Transverse colon (tissue), 4 donors: ENCODE data around the gene TNFRSF17. TPM values are rescaled to one million over a fixed set of nuclear protein-coding genes. Genes with fewer than 3 reads are reported as not detected.

ENCODE experiments used
- DNase-seq: peaks from one replicate; pipeline ENCODE4 v3.0.0-alpha.2; 2019
- H3K27ac ChIP-seq, 4 donors: fragments of 200-600 bp; sonication (generic); 2 replicates each; pipeline ENCODE4 v1.5.1; 2016 to 2018; ENCODE audit warnings: inconsistent platforms in 4 of 4
- H3K27me3 ChIP-seq: fragments of 200-600 bp; sonication (generic); 2 replicates; pipeline ENCODE4 v1.5.1; 2017; ENCODE audit warnings: inconsistent platforms
- H3K36me3 ChIP-seq, 4 donors: fragments of 200-600 bp; sonication (generic); 2 replicates each; pipeline ENCODE4 v1.5.1; 2017 to 2019; ENCODE audit warnings: inconsistent platforms in 4 of 4
- H3K4me1 ChIP-seq, 4 donors: fragments of 200-600 bp; sonication (generic); 2 replicates each; pipeline ENCODE4 v1.5.1; 2017 to 2020; ENCODE audit warnings: inconsistent platforms in 4 of 4
- H3K4me3 ChIP-seq, 4 donors: fragments of 200-600 bp; sonication (generic); 1 replicate in 1 of 4; 2 replicates in 3 of 4; pipeline versions ENCODE4 v1.5.1 to v1.6.1; 2017 to 2019; ENCODE audit warnings: inconsistent platforms in 4 of 4
- H3K9me3 ChIP-seq, 2 donors: fragments of 200-600 bp; sonication (generic); 2 replicates each; pipeline ENCODE4 v1.5.1; 2017 to 2019; ENCODE audit warnings: inconsistent platforms in 2 of 2
- CTCF ChIP-seq, 5 experiments: fragments of 200-600 bp in 3 of 5; fragments of 450-650 bp in 2 of 5; sonication (generic) in 3 of 5; IDR thresholded peaks; 1 replicate in 2 of 5; 2 replicates in 3 of 5; pipeline ENCODE4 v1.5.1; 2016 to 2017; ENCODE audit warnings: antibody characterized with exemption in 5 of 5, inconsistent platforms in 3 of 5, mild to moderate bottlenecking in 2 of 5, moderate library complexity in 1 of 5
- EP300 ChIP-seq: sonication (generic); formaldehyde crosslinking; IDR thresholded peaks from one replicate; pipeline ENCODE4 v1.6.1; 2017; ENCODE audit warnings: antibody characterized with exemption, low read depth
- POLR2A ChIP-seq: fragments of 450-650 bp; IDR thresholded peaks from one replicate; pipeline ENCODE4 v1.6.1; 2016; ENCODE audit warnings: antibody characterized with exemption, mild to moderate bottlenecking, moderate library complexity
- POLR2AphosphoS5 ChIP-seq, 3 donors: sonication (generic); formaldehyde crosslinking; IDR thresholded peaks; one replicate each; pipeline ENCODE4 v1.6.1; 2016; ENCODE audit warnings: antibody characterized with exemption in 3 of 3
- WGBS, 2 donors: methylation state at CpG; one replicate each; pipeline ENCODE4 v1.1.5; 2018; ENCODE audit warnings: low coverage in 1 of 2; 5-methylcytosine and 5-hydroxymethylcytosine counted together
- in situ Hi-C, 4 donors: fragments of 200-750 bp; cut with MboI; loops; one replicate each; pipeline versions ENCODE4 v1.15.0 to v1.15.1; 2017; ENCODE audit warnings: low sequenced_read_pairs in 3 of 4, low pct_ligation_motif_present in 1 of 4, low pct_unique_long_range_greater_than_20kb in 1 of 4
- intact Hi-C: fragments of 100-400 bp; cut with DNase I; formaldehyde crosslinking; loops from one replicate; pipeline ENCODE4 v1.15.1; 2023; ENCODE audit warnings: low total_unique reads
- total RNA-seq, 4 donors: library from RNA; depleted of rRNA; stranded (reverse); fragments of >200 nt; gene quantifications; one replicate each; pipeline ENCODE4 v1.1.0, GENCODE V29; 2016

The TNFRSF17 gene
- total RNA-seq, 4 donors from 2014 or later: 1.2 to 6.0 TPM; not detected in 2

GRCh38 chr16:11972128-11972527 is 7.1 kb downstream of the TNFRSF17 start:
- TF ChIP-seq EP300 (no peak), CTCF (IDR thresholded peaks at IDR 0.05) (peak in 2 of 5 experiments; percentile 27 to 30), POLR2A (no peak)
- intact Hi-C loops (no loop called here), in situ Hi-C loops (loop anchor here in 2 of 4 donors (25.0 kb wide), 1 partner anchor 90 kb away; no protein-coding TSS in a partner anchor)
- no peak for DNase-seq
- no peaks in the 10 kb centered on the region for H3K27me3 ChIP-seq
- H3K4me3 ChIP-seq: no peak overlapping the region
- peaks cover 0 to 12% (median 11%) of the 10 kb centered on the region in 4 donors for H3K4me1 ChIP-seq
- 43 to 78% methylated on average over 9 to 11 of the region's 11 CpGs for WGBS, 2 donors
- H3K27ac ChIP-seq: no peak overlapping the region
- H3K36me3 ChIP-seq: no peaks in the 10 kb centered on the region
- H3K9me3 ChIP-seq: no peaks in the 10 kb centered on the region

GRCh38 chr16:11973070-11973469 is 8.1 kb downstream of the TNFRSF17 start:
- Histone ChIP-seq H3K27ac (no peak overlapping the region), H3K4me3 (no peak overlapping the region), H3K36me3 (no peaks in the 10 kb centered on the region), H3K27me3 (no peaks in the 10 kb centered on the region), H3K9me3 (no peaks in the 10 kb centered on the region), H3K4me1 (peaks cover 0 to 21% (median 18%) of the 10 kb centered on the region in 4 donors)
- no peak for DNase-seq
- TF ChIP-seq POLR2AphosphoS5 (IDR thresholded peaks at IDR 0.05) (no peak), POLR2A (no peak), CTCF (IDR thresholded peaks at IDR 0.05) (no peak), EP300 (no peak)
- WGBS, 2 donors: 92 to 100% methylated on average over 1 to 5 of the region's 5 CpGs
- intact Hi-C loops (no loop called here), in situ Hi-C loops (loop anchor here in 2 of 4 donors (25.0 kb wide), 1 partner anchor 89 kb away; no protein-coding TSS in a partner anchor)

- TF ChIP-seq EP300: no peak
- no peak for TF ChIP-seq POLR2A
- TF ChIP-seq POLR2AphosphoS5 (IDR thresholded peaks at IDR 0.05): no peak
- TF ChIP-seq CTCF (IDR thresholded peaks at IDR 0.05): no peak
- Histone ChIP-seq H3K36me3 (no peaks in the 10 kb centered on the region), H3K9me3 (no peaks in the 10 kb centered on the region), H3K27me3 (no peaks in the 10 kb centered on the region), H3K4me1 (peaks cover 0 to 28% (median 21%) of the 10 kb centered on the region in 4 donors), H3K4me3 (peak overlapping the region; percentile 84 to 100 (median 100)), H3K27ac (peak overlapping the region; percentile 85 to 95 (median 92))
- intact Hi-C loops (loop anchor here (5.0 kb wide), 1 partner anchor 60 kb away; the partner anchor contains the start of gene GSPT1), in situ Hi-C loops (no loop called here)
- peak; percentile 9 for DNase-seq
- 0 to 3% methylated on average over 10 to 17 of the region's 22 CpGs for WGBS, 2 donors
Measured at GRCh38 chr16:11976850-11977375, 11.9 kb downstream of the TNFRSF17 start.

- no peaks in the 10 kb centered on the region for H3K36me3 ChIP-seq
- in situ Hi-C loops: no loop called here
- H3K4me3 ChIP-seq: peak overlapping the region; percentile 84 to 100 (median 100)
- H3K27ac ChIP-seq: peak overlapping the region; percentile 85 to 95 (median 92)
- 24 to 34% methylated on average over 12 of the region's 12 CpGs for WGBS, 2 donors
- H3K9me3 ChIP-seq: no peaks in the 10 kb centered on the region
- DNase-seq: peak; percentile 24
- peaks cover 0 to 28% (median 21%) of the 10 kb centered on the region in 4 donors for H3K4me1 ChIP-seq
- intact Hi-C loops: loop anchor here (5.0 kb wide), 1 partner anchor 60 kb away; the partner anchor contains the start of gene GSPT1
- no peaks in the 10 kb centered on the region for H3K27me3 ChIP-seq
- TF ChIP-seq POLR2AphosphoS5 (IDR thresholded peaks at IDR 0.05) (peak in 2 of 3 donors; percentile 52 to 60), CTCF (IDR thresholded peaks at IDR 0.05) (no peak)
Measured at GRCh38 chr16:11977376-11978041, 12.5 kb downstream of the TNFRSF17 start.
